DMS 273 (cell line): ENCODE results near the gene ORAI2.
"Not testable (repeated sequence)": the region's sequence is repeated elsewhere in the genome, so short reads cannot be mapped to it uniquely, and the experiment has no call there.

Experiments used
- DNase-seq: peaks from one replicate; lab custom pipeline; 2025; ENCODE audit not compliant: unreplicated experiment; lab: John Stamatoyannopoulos, UW

ORAI2 gene

GRCh38 chr7:102446387-102447156, 13.2 kb downstream of the ORAI2 start:
- no peak for DNase-seq

GRCh38 chr7:102447311-102447710, 13.9 kb downstream of the ORAI2 start:
- no peak for DNase-seq

- no peak for DNase-seq
Measured at GRCh38 chr7:102449136-102449535, 15.8 kb downstream of the ORAI2 start.

- peak; percentile 89 for DNase-seq
Measured at GRCh38 chr7:102450242-102450641, 16.9 kb downstream of the ORAI2 start.

GRCh38 chr7:102451371-102452054, 18.1 kb downstream of the ORAI2 start:
- no peak for DNase-seq

- no peak for DNase-seq
Measured at GRCh38 chr7:102452451-102452850, 19.1 kb downstream of the ORAI2 start.

GRCh38 chr7:102453319-102453718, 19.9 kb downstream of the ORAI2 start:
- DNase-seq = no peak

- peak; percentile 90 for DNase-seq
Measured at GRCh38 chr7:102454468-102454867, 21.1 kb downstream of the ORAI2 start.

GRCh38 chr7:102454932-102455331, 21.6 kb downstream of the ORAI2 start:
- DNase-seq = not testable (repeated sequence)

- no peak for DNase-seq
Measured at GRCh38 chr7:102455596-102455995, 22.2 kb downstream of the ORAI2 start.

- peak; percentile 45 for DNase-seq
Measured at GRCh38 chr7:102456327-102456726, 23.0 kb downstream of the ORAI2 start.

- DNase-seq = no peak
Measured at GRCh38 chr7:102457352-102457924, 24.1 kb downstream of the ORAI2 start.

GRCh38 chr7:102459221-102459844, 26.0 kb downstream of the ORAI2 start:
- DNase-seq = no peak

- DNase-seq = no peak
Measured at GRCh38 chr7:102460467-102460866, 27.1 kb downstream of the ORAI2 start.

- DNase-seq = peak; percentile 65
Measured at GRCh38 chr7:102463841-102464576, 30.6 kb downstream of the ORAI2 start.

- peak; percentile 98 for DNase-seq
Measured at GRCh38 chr7:102464577-102465280, 31.4 kb downstream of the ORAI2 start, which contains the start of the genes ALKBH4 and LRWD1. ALKBH4 (minus strand) TSS chr7:102464863; CDS start chr7:102464836, 27 bp downstream. LRWD1 (plus strand) TSS chr7:102464984; CDS start chr7:102465081, 97 bp downstream.

GRCh38 chr7:102466097-102466496, 32.7 kb downstream of the ORAI2 start:
- DNase-seq = no peak

GRCh38 chr7:102467581-102468477, 34.5 kb downstream of the ORAI2 start:
- DNase-seq = no peak
